H1 (cell line): ENCODE data around the gene HOXB4. TPM values are rescaled to one million over a fixed set of nuclear protein-coding genes. Genes with fewer than 3 reads are reported as not detected.

Experiments
- EP300 ChIP-seq, 2 experiments: IDR thresholded peaks; 1 replicate in 1 of 2; 2 replicates in 1 of 2; pipeline ENCODE4 v1.6.1; 2011 to 2012; ENCODE audit warnings: low read depth in 2 of 2, low read length in 2 of 2, mild to moderate bottlenecking in 2 of 2, borderline replicate concordance in 1 of 2, inconsistent platforms in 1 of 2, moderate library complexity in 1 of 2
- FOSL1 ChIP-seq: IDR thresholded peaks from 2 replicates; pipeline ENCODE4 v1.6.1; 2011; ENCODE audit warnings: mild to moderate bottlenecking, low read depth, low read length, moderate library complexity; ENCODE audit not compliant: insufficient read depth
- POU5F1 ChIP-seq: IDR thresholded peaks from 2 replicates; pipeline ENCODE4 v1.6.1; 2011; ENCODE audit warnings: low read depth, mild to moderate bottlenecking, low read length, moderate library complexity
- RAD21 ChIP-seq, 2 experiments: IDR thresholded peaks in 1 of 2; conservative IDR thresholded peaks in 1 of 2; 2 replicates each; pipeline ENCODE4 v1.6.1; 2011; ENCODE audit warnings: low read depth in 2 of 2, low read length in 2 of 2, improper control_type of control experiment in 1 of 2, inconsistent platforms in 1 of 2, mild to moderate bottlenecking in 1 of 2, moderate library complexity in 1 of 2
- RXRA ChIP-seq: IDR thresholded peaks from 2 replicates; pipeline ENCODE4 v1.6.1; 2011; ENCODE audit warnings: low read depth, mild to moderate bottlenecking, low read length, moderate library complexity; ENCODE audit not compliant: insufficient read depth
- SAP30 ChIP-seq: fragments of 300-600 bp; sonication (generic); IDR thresholded peaks from 2 replicates; pipeline ENCODE4 v1.7.1; 2012; ENCODE audit warnings: low read length, moderate library complexity, mild to moderate bottlenecking, inconsistent platforms; ENCODE audit not compliant: insufficient read depth, insufficient replicate concordance
- SP1 ChIP-seq: IDR thresholded peaks from 2 replicates; pipeline ENCODE4 v1.6.1; 2011; ENCODE audit warnings: low read depth, low read length
- SRF ChIP-seq: IDR thresholded peaks from 2 replicates; pipeline ENCODE4 v1.6.1; 2011; ENCODE audit warnings: mild to moderate bottlenecking, low read depth, low read length, moderate library complexity
- TCF12 ChIP-seq: IDR thresholded peaks from 2 replicates; pipeline ENCODE4 v1.6.1; 2011; ENCODE audit warnings: low read depth, mild to moderate bottlenecking, low read length
- polyA plus RNA-seq, 7 experiments: library from polyadenylated mRNA; depleted of rRNA in 3 of 7; stranded (reverse) in 5 of 7; unstranded in 2 of 7; fragments of >200 nt in 5 of 7; fragments of 200-250 nt in 2 of 7; gene quantifications; 1 replicate in 5 of 7; 2 replicates in 1 of 7; 4 replicates in 1 of 7; pipeline versions ENCODE4 v1.2.1 to v1.2.3, GENCODE V29; 2011 to 2013; ENCODE audit warnings: missing spikeins in 2 of 7, mixed read lengths in 2 of 7
- total RNA-seq: library from RNA; stranded (reverse); fragmentation: NEBNext Ultra II Directional; extraction: Animal tissue kit (Norgen Biotek cat#: 25700); gene quantifications from 2 replicates; pipeline ENCODE4 v1.2.1, GENCODE V29; 2021
- TF ChIP-seq, protein P1 (sequence below): fragments of 300-600 bp; sonication (generic); IDR thresholded peaks from 2 replicates; pipeline ENCODE4 v1.7.1; 2012; ENCODE audit warnings: low read length, moderate library complexity, mild to moderate bottlenecking, inconsistent platforms; ENCODE audit not compliant: insufficient replicate concordance

Gene HOXB4
- total and polyA plus RNA-seq, 2 of the 8 experiments (the other 6 are each of a cell fraction or from before 2014, with no cell fraction given) = not detected

DNA sequence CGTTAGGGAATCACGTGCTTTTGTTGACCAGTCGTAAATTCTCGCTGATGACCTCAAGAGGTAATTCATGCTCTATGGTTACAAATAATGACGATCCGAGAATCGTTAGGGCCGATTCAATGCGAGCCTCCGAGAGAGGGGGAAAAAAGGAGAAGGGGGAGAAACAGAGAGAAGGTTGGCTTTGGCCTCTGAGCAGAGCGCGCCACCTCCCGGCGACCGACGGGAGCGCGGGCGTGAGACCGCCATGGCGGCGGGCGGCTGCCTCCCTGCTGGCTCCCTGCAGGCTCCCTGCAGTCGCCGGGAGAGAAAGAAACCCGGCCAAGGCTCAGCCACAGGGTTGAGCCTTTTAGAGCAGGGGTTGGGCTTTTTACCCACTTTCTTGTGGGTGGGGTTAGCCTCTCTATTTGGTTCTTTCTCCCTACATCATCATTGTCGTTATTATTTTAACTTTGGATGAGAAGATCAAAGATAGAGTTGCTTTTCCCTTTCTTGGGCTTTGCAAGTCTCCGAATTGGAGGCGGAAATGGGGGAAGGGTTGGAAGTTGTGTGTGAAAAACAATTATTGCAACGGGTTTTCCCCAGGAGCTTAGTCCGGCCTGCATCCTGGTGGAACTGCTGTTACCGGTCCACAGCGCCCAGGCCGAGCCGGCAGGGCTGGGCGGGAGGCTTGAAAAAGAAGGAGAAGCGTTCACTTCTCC is 15.8 kb upstream of the HOXB4 start (continued):
- TF ChIP-seq, protein P1, sequence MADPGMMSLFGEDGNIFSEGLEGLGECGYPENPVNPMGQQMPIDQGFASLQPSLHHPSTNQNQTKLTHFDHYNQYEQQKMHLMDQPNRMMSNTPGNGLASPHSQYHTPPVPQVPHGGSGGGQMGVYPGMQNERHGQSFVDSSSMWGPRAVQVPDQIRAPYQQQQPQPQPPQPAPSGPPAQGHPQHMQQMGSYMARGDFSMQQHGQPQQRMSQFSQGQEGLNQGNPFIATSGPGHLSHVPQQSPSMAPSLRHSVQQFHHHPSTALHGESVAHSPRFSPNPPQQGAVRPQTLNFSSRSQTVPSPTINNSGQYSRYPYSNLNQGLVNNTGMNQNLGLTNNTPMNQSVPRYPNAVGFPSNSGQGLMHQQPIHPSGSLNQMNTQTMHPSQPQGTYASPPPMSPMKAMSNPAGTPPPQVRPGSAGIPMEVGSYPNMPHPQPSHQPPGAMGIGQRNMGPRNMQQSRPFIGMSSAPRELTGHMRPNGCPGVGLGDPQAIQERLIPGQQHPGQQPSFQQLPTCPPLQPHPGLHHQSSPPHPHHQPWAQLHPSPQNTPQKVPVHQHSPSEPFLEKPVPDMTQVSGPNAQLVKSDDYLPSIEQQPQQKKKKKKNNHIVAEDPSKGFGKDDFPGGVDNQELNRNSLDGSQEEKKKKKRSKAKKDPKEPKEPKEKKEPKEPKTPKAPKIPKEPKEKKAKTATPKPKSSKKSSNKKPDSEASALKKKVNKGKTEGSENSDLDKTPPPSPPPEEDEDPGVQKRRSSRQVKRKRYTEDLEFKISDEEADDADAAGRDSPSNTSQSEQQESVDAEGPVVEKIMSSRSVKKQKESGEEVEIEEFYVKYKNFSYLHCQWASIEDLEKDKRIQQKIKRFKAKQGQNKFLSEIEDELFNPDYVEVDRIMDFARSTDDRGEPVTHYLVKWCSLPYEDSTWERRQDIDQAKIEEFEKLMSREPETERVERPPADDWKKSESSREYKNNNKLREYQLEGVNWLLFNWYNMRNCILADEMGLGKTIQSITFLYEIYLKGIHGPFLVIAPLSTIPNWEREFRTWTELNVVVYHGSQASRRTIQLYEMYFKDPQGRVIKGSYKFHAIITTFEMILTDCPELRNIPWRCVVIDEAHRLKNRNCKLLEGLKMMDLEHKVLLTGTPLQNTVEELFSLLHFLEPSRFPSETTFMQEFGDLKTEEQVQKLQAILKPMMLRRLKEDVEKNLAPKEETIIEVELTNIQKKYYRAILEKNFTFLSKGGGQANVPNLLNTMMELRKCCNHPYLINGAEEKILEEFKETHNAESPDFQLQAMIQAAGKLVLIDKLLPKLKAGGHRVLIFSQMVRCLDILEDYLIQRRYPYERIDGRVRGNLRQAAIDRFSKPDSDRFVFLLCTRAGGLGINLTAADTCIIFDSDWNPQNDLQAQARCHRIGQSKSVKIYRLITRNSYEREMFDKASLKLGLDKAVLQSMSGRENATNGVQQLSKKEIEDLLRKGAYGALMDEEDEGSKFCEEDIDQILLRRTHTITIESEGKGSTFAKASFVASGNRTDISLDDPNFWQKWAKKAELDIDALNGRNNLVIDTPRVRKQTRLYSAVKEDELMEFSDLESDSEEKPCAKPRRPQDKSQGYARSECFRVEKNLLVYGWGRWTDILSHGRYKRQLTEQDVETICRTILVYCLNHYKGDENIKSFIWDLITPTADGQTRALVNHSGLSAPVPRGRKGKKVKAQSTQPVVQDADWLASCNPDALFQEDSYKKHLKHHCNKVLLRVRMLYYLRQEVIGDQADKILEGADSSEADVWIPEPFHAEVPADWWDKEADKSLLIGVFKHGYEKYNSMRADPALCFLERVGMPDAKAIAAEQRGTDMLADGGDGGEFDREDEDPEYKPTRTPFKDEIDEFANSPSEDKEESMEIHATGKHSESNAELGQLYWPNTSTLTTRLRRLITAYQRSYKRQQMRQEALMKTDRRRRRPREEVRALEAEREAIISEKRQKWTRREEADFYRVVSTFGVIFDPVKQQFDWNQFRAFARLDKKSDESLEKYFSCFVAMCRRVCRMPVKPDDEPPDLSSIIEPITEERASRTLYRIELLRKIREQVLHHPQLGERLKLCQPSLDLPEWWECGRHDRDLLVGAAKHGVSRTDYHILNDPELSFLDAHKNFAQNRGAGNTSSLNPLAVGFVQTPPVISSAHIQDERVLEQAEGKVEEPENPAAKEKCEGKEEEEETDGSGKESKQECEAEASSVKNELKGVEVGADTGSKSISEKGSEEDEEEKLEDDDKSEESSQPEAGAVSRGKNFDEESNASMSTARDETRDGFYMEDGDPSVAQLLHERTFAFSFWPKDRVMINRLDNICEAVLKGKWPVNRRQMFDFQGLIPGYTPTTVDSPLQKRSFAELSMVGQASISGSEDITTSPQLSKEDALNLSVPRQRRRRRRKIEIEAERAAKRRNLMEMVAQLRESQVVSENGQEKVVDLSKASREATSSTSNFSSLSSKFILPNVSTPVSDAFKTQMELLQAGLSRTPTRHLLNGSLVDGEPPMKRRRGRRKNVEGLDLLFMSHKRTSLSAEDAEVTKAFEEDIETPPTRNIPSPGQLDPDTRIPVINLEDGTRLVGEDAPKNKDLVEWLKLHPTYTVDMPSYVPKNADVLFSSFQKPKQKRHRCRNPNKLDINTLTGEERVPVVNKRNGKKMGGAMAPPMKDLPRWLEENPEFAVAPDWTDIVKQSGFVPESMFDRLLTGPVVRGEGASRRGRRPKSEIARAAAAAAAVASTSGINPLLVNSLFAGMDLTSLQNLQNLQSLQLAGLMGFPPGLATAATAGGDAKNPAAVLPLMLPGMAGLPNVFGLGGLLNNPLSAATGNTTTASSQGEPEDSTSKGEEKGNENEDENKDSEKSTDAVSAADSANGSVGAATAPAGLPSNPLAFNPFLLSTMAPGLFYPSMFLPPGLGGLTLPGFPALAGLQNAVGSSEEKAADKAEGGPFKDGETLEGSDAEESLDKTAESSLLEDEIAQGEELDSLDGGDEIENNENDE = no peak
- TF ChIP-seq SRF (no peak), RXRA (no peak), FOSL1 (no peak), SAP30 (no peak), POU5F1 (no peak), TCF12 (0 out of 2 replicates have a peak, but pooled peaks have one; percentile 28), SP1 (peak; percentile 49; the same call in 1 of the 2 replicates), EP300 (IDR thresholded peaks at IDR 0.05; ENCODE audit: borderline replicate concordance in 1 of 2, low read depth in 2 of 2, low read length in 2 of 2) (no peak), RAD21 (IDR thresholded peaks at IDR 0.05 in 1 of 2, conservative IDR thresholded peaks at IDR 0.05 in 1 of 2; ENCODE audit: low read depth in 2 of 2, low read length in 2 of 2) (peak; percentile 90 to 91)
